Liver (tissue), 9 donors: ENCODE results near the gene GRID2IP. TPM values are rescaled to one million over a fixed set of nuclear protein-coding genes. Genes with fewer than 3 reads are reported as not detected.

Source experiments
- DNase-seq: peaks from one replicate; pipeline ENCODE4 v3.0.0-alpha.2; 2017; ENCODE audit warnings: low spot score
- H3K27ac ChIP-seq, 2 donors: one replicate each; pipeline ENCODE4 v1.7.0; 2013; ENCODE audit warnings: inconsistent platforms in 2 of 2, low read length in 2 of 2, control low read depth in 1 of 2, low read depth in 1 of 2, mild to moderate bottlenecking in 1 of 2
- H3K27me3 ChIP-seq, 4 donors: one replicate each; pipeline versions ENCODE4 v1.6.1 to v1.7.0; 2013; ENCODE audit warnings: low read length in 3 of 4, inconsistent platforms in 1 of 4, mild to moderate bottlenecking in 1 of 4, moderate library complexity in 1 of 4; ENCODE audit not compliant: control insufficient read depth in 4 of 4, insufficient read depth in 4 of 4
- H3K36me3 ChIP-seq, 4 donors: one replicate each; pipeline versions ENCODE4 v1.6.1 to v1.7.0; 2013; ENCODE audit warnings: low read length in 3 of 4, mild to moderate bottlenecking in 3 of 4, low read depth in 1 of 4, moderate library complexity in 1 of 4; ENCODE audit not compliant: control insufficient read depth in 4 of 4, insufficient read depth in 3 of 4
- H3K4me1 ChIP-seq, 4 donors: one replicate each; pipeline versions ENCODE4 v1.6.1 to v1.7.0; 2013; ENCODE audit warnings: low read length in 3 of 4, mild to moderate bottlenecking in 3 of 4, moderate library complexity in 1 of 4; ENCODE audit not compliant: control insufficient read depth in 4 of 4, insufficient read depth in 4 of 4
- H3K4me3 ChIP-seq, 3 donors: one replicate each; pipeline versions ENCODE4 v1.6.1 to v1.7.0; 2013; ENCODE audit warnings: low read length in 3 of 3, control low read depth in 1 of 3, low read depth in 1 of 3, mild to moderate bottlenecking in 1 of 3
- H3K9ac ChIP-seq, 2 donors: one replicate each; pipeline ENCODE4 v1.7.0; 2013; ENCODE audit warnings: low read length in 2 of 2, mild to moderate bottlenecking in 2 of 2, moderate library complexity in 2 of 2, control low read depth in 1 of 2, low read depth in 1 of 2
- H3K9me3 ChIP-seq, 4 donors: one replicate each; pipeline versions ENCODE4 v1.6.1 to v1.7.0; 2013; ENCODE audit warnings: low read length in 3 of 4; ENCODE audit not compliant: control insufficient read depth in 4 of 4
- CTCF ChIP-seq: fragments of 150-350 bp; IDR thresholded peaks from 2 replicates; pipeline ENCODE4 v1.5.1; 2017; ENCODE audit warnings: improper control_type of control experiment, low read depth, low read length; ENCODE audit not compliant: missing input control
- EGR1 ChIP-seq, 2 donors: IDR thresholded peaks; 2 replicates each; pipeline ENCODE4 v1.6.1; 2016 to 2018; ENCODE audit warnings: antibody characterized with exemption in 2 of 2, low read depth in 2 of 2
- FOXA2 ChIP-seq: IDR thresholded peaks from 2 replicates; pipeline ENCODE4 v1.6.1; 2016; ENCODE audit warnings: antibody characterized with exemption
- GABPA ChIP-seq, 2 donors: IDR thresholded peaks in 1 of 2; conservative IDR thresholded peaks in 1 of 2; 2 replicates each; pipeline ENCODE4 v1.6.1; 2016; ENCODE audit warnings: antibody characterized with exemption in 2 of 2, mild to moderate bottlenecking in 1 of 2, moderate library complexity in 1 of 2
- HNF4A ChIP-seq, 2 donors: conservative IDR thresholded peaks; 2 replicates each; pipeline ENCODE4 v1.6.1; 2016; ENCODE audit warnings: antibody characterized with exemption in 2 of 2, mild to moderate bottlenecking in 2 of 2
- HNF4G ChIP-seq: IDR thresholded peaks from 2 replicates; pipeline ENCODE4 v1.6.1; 2016; ENCODE audit warnings: antibody characterized with exemption
- JUND ChIP-seq, 2 donors: IDR thresholded peaks; 2 replicates each; pipeline ENCODE4 v1.6.1; 2016; ENCODE audit warnings: antibody characterized with exemption in 2 of 2
- MAX ChIP-seq: IDR thresholded peaks from 2 replicates; pipeline ENCODE4 v1.6.1; 2016; ENCODE audit warnings: antibody characterized with exemption
- NR2F2 ChIP-seq: IDR thresholded peaks from 2 replicates; pipeline ENCODE4 v1.6.1; 2016; ENCODE audit warnings: antibody characterized with exemption
- RAD21 ChIP-seq, 2 donors: IDR thresholded peaks; 2 replicates each; pipeline ENCODE4 v1.6.1; 2016; ENCODE audit warnings: antibody characterized with exemption in 2 of 2, mild to moderate bottlenecking in 2 of 2
- REST ChIP-seq: IDR thresholded peaks from 2 replicates; pipeline ENCODE4 v1.6.1; 2016; ENCODE audit warnings: antibody characterized with exemption, mild to moderate bottlenecking
- RXRA ChIP-seq, 2 donors: IDR thresholded peaks; 2 replicates each; pipeline ENCODE4 v1.6.1; 2017 to 2018; ENCODE audit warnings: antibody characterized with exemption in 2 of 2, mild to moderate bottlenecking in 1 of 2
- TAF1 ChIP-seq: conservative IDR thresholded peaks from 2 replicates; pipeline ENCODE4 v1.6.1; 2016; ENCODE audit warnings: antibody characterized with exemption, mild to moderate bottlenecking
- YY1 ChIP-seq: IDR thresholded peaks from 2 replicates; pipeline ENCODE4 v1.6.1; 2016; ENCODE audit warnings: antibody characterized with exemption, mild to moderate bottlenecking
- ZBTB33 ChIP-seq: IDR thresholded peaks from 2 replicates; pipeline ENCODE4 v1.6.1; 2016; ENCODE audit warnings: antibody characterized with exemption
- WGBS: extraction: QIAGEN DNeasy Blood & Tissue Kit; methylation state at CpG from one replicate; pipeline ENCODE4 v1.1.7; 2013; 5-methylcytosine and 5-hydroxymethylcytosine counted together
- polyA plus RNA-seq, 2 donors: library from polyadenylated mRNA; stranded (reverse) in 1 of 2; unstranded in 1 of 2; fragments of 200-250 nt in 1 of 2; fragments of >200 nt in 1 of 2; fragmentation: Nextera tagmentation in 1 of 2; extraction: Ambion mirVana in 1 of 2; gene quantifications; one replicate each; pipeline versions ENCODE4 v1.2.1 to v1.2.3, GENCODE V29; 2013 to 2015
- total RNA-seq, 2 donors: library from RNA; depleted of rRNA; stranded (reverse); fragments of >200 nt; gene quantifications; one replicate each; pipeline ENCODE4 v1.2.3, GENCODE V29; 2014
- TF ChIP-seq, protein P1 (sequence below): IDR thresholded peaks from 2 replicates; pipeline ENCODE4 v1.6.1; 2016; ENCODE audit warnings: antibody characterized with exemption
- donor health status: healthy.
- donor health status: healthy.
- donor health status: healthy.
- donor health status: healthy.
- donor health status: healthy.

Gene GRID2IP
- total and polyA plus RNA-seq, 4 donors, result 0.05 to 0.08 TPM; not detected in 2

- Histone ChIP-seq H3K4me3 (no peak overlapping the region), H3K36me3 (peaks cover 11 to 39% (median 30%) of the 10 kb centered on the region in 4 donors), H3K9ac (no peak overlapping the region), H3K9me3 (no peaks in the 10 kb centered on the region), H3K4me1 (peaks cover 0 to 10% (median 4%) of the 10 kb centered on the region in 4 donors), H3K27me3 (no peaks in the 10 kb centered on the region), H3K27ac (no peak overlapping the region)
- no peak for DNase-seq
- WGBS, result 92% methylated on average over 11 of the region's 11 CpGs
- TF ChIP-seq EGR1 (IDR thresholded peaks at IDR 0.05; ENCODE audit: low read depth in 2 of 2), result no peak
- no peak for TF ChIP-seq CTCF
- no peak for TF ChIP-seq RXRA (IDR thresholded peaks at IDR 0.05)
- TF ChIP-seq, protein P1, sequence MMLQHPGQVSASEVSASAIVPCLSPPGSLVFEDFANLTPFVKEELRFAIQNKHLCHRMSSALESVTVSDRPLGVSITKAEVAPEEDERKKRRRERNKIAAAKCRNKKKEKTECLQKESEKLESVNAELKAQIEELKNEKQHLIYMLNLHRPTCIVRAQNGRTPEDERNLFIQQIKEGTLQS, result no peak
- no peak for TF ChIP-seq ZBTB33
- TF ChIP-seq TAF1, result no peak
- TF ChIP-seq NR2F2, result no peak
- TF ChIP-seq FOXA2, result no peak
- no peak for TF ChIP-seq RAD21 (IDR thresholded peaks at IDR 0.05)
- TF ChIP-seq JUND (IDR thresholded peaks at IDR 0.05), result no peak
- TF ChIP-seq HNF4G, result no peak
- no peak for TF ChIP-seq MAX
- TF ChIP-seq REST, result no peak
- TF ChIP-seq HNF4A (conservative IDR thresholded peaks at IDR 0.05), result no peak
- no peak for TF ChIP-seq GABPA (IDR thresholded peaks at IDR 0.05 in 1 of 2, conservative IDR thresholded peaks at IDR 0.05 in 1 of 2)
- TF ChIP-seq YY1, result no peak
These were observed 90.2 kb downstream of the GRID2IP start for GRCh38 chr7:6460990-6461584.
